Smooth muscle cell (in vitro differentiated cells): Measurements from ENCODE around the gene DBI. TPM values are rescaled to one million over a fixed set of nuclear protein-coding genes. Genes with fewer than 3 reads are reported as not detected.

Source experiments
- DNase-seq: peaks from one replicate; lab custom pipeline; 2025; ENCODE audit not compliant: unreplicated experiment; lab: John Stamatoyannopoulos, UW
- H2AFZ ChIP-seq: fragments of 200-600 bp; sonication (generic); 2 replicates; pipeline ENCODE4 v1.6.0; 2016; ENCODE audit warnings: antibody characterized with exemption, low read depth, mild to moderate bottlenecking
- H3F3A ChIP-seq: fragments of 200-600 bp; sonication (generic); 2 replicates; pipeline ENCODE4 v1.6.0; 2017; ENCODE audit warnings: antibody characterized with exemption, low read depth
- H3K27ac ChIP-seq: fragments of 200-600 bp; sonication (generic); 2 replicates; pipeline ENCODE4 v1.5.1; 2016; ENCODE audit warnings: low read depth, mild to moderate bottlenecking
- H3K27me3 ChIP-seq: fragments of 200-600 bp; sonication (generic); 2 replicates; pipeline ENCODE4 v1.6.1; 2016; ENCODE audit warnings: low read depth, mild to moderate bottlenecking
- H3K36me3 ChIP-seq: fragments of 200-600 bp; sonication (generic); 2 replicates; pipeline ENCODE4 v1.5.1; 2016; ENCODE audit warnings: low read depth
- H3K4me1 ChIP-seq: fragments of 200-600 bp; sonication (generic); 2 replicates; pipeline ENCODE4 v1.5.1; 2016; ENCODE audit warnings: low read depth
- H3K4me2 ChIP-seq: fragments of 200-600 bp; sonication (generic); 2 replicates; pipeline ENCODE4 v1.6.0; 2016; ENCODE audit warnings: mild to moderate bottlenecking
- H3K4me3 ChIP-seq: fragments of 200-600 bp; sonication (generic); 2 replicates; pipeline ENCODE4 v1.5.1; 2016; ENCODE audit warnings: mild to moderate bottlenecking
- H3K79me2 ChIP-seq: fragments of 200-600 bp; sonication (generic); 2 replicates; pipeline ENCODE4 v1.6.0; 2016; ENCODE audit warnings: low read depth, mild to moderate bottlenecking
- H3K9ac ChIP-seq: fragments of 200-600 bp; sonication (generic); 2 replicates; pipeline ENCODE4 v1.6.0; 2016; ENCODE audit warnings: low read depth
- H3K9me3 ChIP-seq: fragments of 200-600 bp; sonication (generic); replicated peaks from 2 replicates; pipeline ENCODE4 v1.5.1; 2016; ENCODE audit warnings: low read depth
- H4K20me1 ChIP-seq: fragments of 200-600 bp; sonication (generic); 2 replicates; pipeline ENCODE4 v1.6.0; 2016; ENCODE audit warnings: low read depth
- WGBS: methylation state at CpG from one replicate; pipeline ENCODE4 v1.1.7; 2016; ENCODE audit warnings: low lambda C conversion rate; 5-methylcytosine and 5-hydroxymethylcytosine counted together
- polyA plus RNA-seq: library from polyadenylated mRNA; unstranded; fragments of >200 nt; fragmentation: Nextera tagmentation; extraction: Ambion mirVana; gene quantifications from 2 replicates; pipeline ENCODE4 v1.2.1, GENCODE V29; 2016
- total RNA-seq: library from RNA; depleted of rRNA; stranded (reverse); fragments of >200 nt; gene quantifications from 2 replicates; pipeline ENCODE4 v1.2.3, GENCODE V29; 2014
- TF ChIP-seq, protein P1 (sequence below): fragments of 200-600 bp; sonication (generic); IDR thresholded peaks from 2 replicates; pipeline ENCODE4 v1.5.1; 2017; ENCODE audit warnings: borderline replicate concordance, mild to moderate bottlenecking, antibody characterized with exemption; ENCODE audit not compliant: insufficient read depth, poor library complexity, severe bottlenecking

The DBI gene
- total RNA-seq (126 and 154 TPM in 2 replicates), polyA plus RNA-seq (316 and 408 TPM in 2 replicates)

DNA sequence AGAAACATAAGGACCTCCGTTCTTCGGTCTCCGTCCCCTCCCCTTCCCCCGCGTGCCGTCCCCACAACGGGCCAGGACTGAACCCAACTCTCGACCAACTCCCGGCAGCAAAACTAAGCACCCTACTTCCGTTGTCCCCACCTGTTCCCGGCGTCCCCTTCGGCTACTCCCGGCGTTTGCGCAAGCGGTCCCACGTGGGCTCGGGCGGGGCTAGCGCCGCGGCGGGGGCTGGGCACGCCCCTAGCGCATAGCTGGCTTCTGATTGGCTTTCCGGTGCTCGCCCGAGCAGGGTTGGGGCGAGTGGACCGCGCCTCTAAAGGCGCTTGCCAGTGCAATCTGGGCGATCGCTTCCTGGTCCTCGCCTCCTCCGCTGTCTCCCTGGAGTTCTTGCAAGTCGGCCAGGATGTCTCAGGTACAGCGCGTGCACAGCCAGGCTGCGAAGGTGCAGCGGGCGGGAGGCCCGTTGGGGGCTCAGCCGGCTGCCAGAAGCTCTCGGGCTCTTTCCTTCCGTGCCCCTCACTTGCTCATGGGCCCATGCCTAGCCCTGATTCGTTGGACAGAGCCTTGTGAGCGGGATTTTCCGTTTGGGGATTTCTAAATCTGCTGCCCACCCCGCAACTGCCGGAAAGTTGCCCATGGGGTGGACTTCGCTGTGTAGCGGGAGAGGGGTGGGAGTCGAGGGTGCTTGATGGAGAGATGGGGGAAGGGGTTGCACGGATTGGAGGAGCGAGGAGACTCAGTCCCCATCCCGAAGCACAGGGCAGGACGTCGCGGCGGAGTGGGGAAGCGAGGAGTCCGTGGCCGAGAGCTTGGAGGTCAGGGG lies at the start of gene DBI, which contains the start of gene C2orf76:
TSS of gene DBI (plus strand) at position 329 of the 823 bp plus-strand sequence. CDS start at position 404, 75 bp downstream.
TSS of gene C2orf76 (minus strand) at position 186 of the 823 bp plus-strand sequence. CDS start 26,875 bp downstream, outside the sequence.
- H3K4me2 ChIP-seq: peak within 1 kb of the TSS; percentile 89
- peaks cover 6% of the 10 kb centered on the region for H3K36me3 ChIP-seq
- peak within 1 kb of the TSS; percentile 64 for H3K9ac ChIP-seq
- peak within 1 kb of the TSS; percentile 38 for H3K27ac ChIP-seq
- peak within 1 kb of the TSS; percentile 95 for H2AFZ ChIP-seq
- peak; percentile 75 for DNase-seq
- peaks cover 21% of the 10 kb centered on the region for H3K4me1 ChIP-seq
- TF ChIP-seq, protein P1, sequence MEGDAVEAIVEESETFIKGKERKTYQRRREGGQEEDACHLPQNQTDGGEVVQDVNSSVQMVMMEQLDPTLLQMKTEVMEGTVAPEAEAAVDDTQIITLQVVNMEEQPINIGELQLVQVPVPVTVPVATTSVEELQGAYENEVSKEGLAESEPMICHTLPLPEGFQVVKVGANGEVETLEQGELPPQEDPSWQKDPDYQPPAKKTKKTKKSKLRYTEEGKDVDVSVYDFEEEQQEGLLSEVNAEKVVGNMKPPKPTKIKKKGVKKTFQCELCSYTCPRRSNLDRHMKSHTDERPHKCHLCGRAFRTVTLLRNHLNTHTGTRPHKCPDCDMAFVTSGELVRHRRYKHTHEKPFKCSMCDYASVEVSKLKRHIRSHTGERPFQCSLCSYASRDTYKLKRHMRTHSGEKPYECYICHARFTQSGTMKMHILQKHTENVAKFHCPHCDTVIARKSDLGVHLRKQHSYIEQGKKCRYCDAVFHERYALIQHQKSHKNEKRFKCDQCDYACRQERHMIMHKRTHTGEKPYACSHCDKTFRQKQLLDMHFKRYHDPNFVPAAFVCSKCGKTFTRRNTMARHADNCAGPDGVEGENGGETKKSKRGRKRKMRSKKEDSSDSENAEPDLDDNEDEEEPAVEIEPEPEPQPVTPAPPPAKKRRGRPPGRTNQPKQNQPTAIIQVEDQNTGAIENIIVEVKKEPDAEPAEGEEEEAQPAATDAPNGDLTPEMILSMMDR: no peak
- H3K4me3 ChIP-seq: peak within 1 kb of the TSS; percentile 69
- H3K9me3 ChIP-seq: no peaks in the 10 kb centered on the region
- H3K79me2 ChIP-seq: peaks cover 34% of the 10 kb centered on the region
- 1% methylated on average over 58 of the region's 65 CpGs for WGBS
- H3K27me3 ChIP-seq: no peaks in the 10 kb centered on the region
- no peaks in the 10 kb centered on the region for H3F3A ChIP-seq
- peaks cover 23% of the 10 kb centered on the region for H4K20me1 ChIP-seq

GRCh38 chr2:119317554-119317953 lies 49.2 kb upstream of the DBI start:
- Histone ChIP-seq H2AFZ (no peak overlapping the region), H3F3A (no peaks in the 10 kb centered on the region), H4K20me1 (no peaks in the 10 kb centered on the region), H3K27ac (no peak overlapping the region), H3K4me1 (no peaks in the 10 kb centered on the region), H3K36me3 (no peaks in the 10 kb centered on the region), H3K27me3 (no peaks in the 10 kb centered on the region), H3K79me2 (no peaks in the 10 kb centered on the region), H3K4me3 (no peak overlapping the region), H3K4me2 (no peak overlapping the region), H3K9ac (no peak overlapping the region), H3K9me3 (no peaks in the 10 kb centered on the region)
- TF ChIP-seq, protein P1: no peak
- 95% methylated on average over 1 of the region's 1 CpG for WGBS
- no peak for DNase-seq

GRCh38 chr2:119319593-119319992 lies 47.2 kb upstream of the DBI start:
- H3K4me3 ChIP-seq: no peak overlapping the region
- H3K4me1 ChIP-seq: no peaks in the 10 kb centered on the region
- H2AFZ ChIP-seq: no peak overlapping the region
- 73% methylated on average over 7 of the region's 7 CpGs for WGBS
- TF ChIP-seq, protein P1: no peak
- no peaks in the 10 kb centered on the region for H4K20me1 ChIP-seq
- H3K27me3 ChIP-seq: no peaks in the 10 kb centered on the region
- H3K9ac ChIP-seq: no peak overlapping the region
- H3K9me3 ChIP-seq: no peaks in the 10 kb centered on the region
- no peaks in the 10 kb centered on the region for H3K36me3 ChIP-seq
- H3K27ac ChIP-seq: no peak overlapping the region
- no peaks in the 10 kb centered on the region for H3K79me2 ChIP-seq
- no peaks in the 10 kb centered on the region for H3F3A ChIP-seq
- H3K4me2 ChIP-seq: no peak overlapping the region
- DNase-seq: no peak
